Stimulated activated CD4-positive, alpha-beta T cell treated with anti-CD3 and anti-CD28 coated beads, TNF-alpha, amount 100 ng/mL, for 4 hours (primary cell): ENCODE data around the gene HACD1.

Source experiments
- DNase-seq, 3 experiments: peaks; one replicate each; pipeline ENCODE4 v3.0.0-alpha.2; 2020; ENCODE audit warnings: low read depth in 3 of 3

HACD1 gene

GRCh38 chr10:17586821-17587234 is 30.3 kb downstream of the HACD1 start:
- no peak for DNase-seq

DNA sequence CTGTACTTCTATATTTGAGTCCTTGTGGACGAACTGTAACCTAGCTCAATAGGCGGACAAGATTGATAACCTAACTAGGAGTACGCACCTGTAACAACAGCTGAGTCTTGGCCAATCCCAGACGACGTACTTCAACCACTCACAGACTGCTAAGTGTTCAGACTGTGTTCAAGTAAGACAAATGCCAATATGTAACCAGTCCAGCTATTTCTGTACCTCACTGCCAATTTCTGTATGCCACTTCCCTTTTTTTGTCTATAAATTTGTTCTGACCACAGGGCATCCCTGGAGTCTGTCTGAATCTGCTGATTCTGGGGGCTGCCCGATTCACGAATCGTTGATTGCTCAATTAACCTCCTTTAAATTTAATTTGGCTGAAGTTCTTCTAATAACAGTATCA is 32.2 kb downstream of the HACD1 start:
- no peak for DNase-seq

DNA sequence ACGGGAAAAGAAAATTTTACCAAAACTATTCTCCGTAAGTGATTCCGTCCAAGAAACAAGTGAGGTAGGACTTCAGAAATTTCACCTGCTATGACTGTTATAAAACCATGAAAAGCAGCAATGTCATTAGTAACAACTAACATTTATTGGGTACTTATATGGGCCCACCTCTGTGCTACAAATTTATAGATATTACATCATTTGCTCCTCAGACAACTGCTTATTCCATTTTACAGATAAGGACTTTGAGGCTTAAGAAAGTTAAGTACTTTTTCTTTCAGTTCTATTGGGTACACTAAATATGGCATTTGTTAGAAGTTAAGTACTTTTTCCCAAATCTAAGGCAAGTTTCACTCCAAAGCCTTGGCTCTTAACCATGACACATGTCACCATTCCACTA is 36.3 kb downstream of the HACD1 start:
- no peak for DNase-seq

GRCh38 chr10:17578603-17579002 is 38.6 kb downstream of the HACD1 start:
- no peak for DNase-seq

DNA sequence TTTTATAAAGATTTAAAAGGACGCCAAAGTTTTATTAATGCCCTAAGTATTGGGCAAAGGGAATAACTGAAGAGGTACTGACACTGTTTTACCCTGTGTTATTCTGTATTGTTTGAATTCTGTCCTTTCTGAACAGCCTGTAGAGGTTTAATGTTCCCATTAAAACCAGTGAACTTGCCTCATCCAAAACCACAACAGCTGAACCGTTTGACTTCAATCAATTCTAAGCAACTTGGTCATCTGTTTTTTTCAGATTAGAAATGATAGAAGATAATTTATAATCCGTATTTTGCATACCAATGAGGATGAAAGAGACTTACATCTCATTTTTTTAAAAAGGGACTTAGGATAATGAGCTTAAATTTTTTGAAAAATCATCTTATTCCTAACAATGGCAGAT is 40.4 kb downstream of the HACD1 start:
- no peak for DNase-seq

- no peak for DNase-seq
These were observed 52.3 kb downstream of the HACD1 start for GRCh38 chr10:17564911-17565310.

DNA sequence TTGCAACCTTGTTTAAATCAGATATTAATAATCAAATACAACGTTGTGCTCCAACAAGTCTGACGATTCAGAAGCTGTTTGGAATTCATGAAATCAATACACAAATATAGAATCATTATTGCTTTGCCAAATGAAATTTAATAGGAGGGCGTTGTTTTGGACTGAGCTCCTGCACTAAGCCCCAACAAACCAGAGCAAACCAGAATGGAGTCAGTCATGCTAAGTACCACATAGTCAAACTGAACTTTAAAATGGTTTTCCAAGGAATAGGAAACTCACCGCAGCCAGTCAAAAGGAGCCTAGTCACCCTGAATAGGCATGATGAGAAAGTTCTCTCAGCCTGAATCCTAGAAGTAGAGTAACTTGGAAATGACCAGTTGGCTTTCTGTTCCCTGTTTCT is 53.7 kb downstream of the HACD1 start:
- DNase-seq = no peak

DNA sequence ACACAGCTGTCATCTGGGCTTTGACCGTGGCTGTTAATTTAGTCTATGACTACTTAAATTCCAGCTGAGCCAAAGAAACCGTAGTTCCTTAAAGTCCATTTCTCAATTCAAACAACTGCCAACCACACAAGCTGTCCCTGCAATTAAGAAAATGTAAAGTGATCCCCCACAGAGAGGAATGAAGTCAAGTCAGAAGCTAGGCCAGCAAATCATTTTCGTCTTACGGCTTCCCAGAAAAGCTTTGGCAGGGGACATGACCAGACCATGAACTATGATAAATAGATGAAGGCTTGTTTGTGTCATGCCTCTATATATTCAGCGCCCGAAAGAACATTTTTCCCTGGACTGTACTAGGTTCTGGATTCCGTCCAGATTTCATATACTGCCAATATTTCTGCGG is 54.6 kb downstream of the HACD1 start:
- no peak for DNase-seq

- no peak for DNase-seq
These were observed 56.1 kb downstream of the HACD1 start for GRCh38 chr10:17561111-17561510.

DNA sequence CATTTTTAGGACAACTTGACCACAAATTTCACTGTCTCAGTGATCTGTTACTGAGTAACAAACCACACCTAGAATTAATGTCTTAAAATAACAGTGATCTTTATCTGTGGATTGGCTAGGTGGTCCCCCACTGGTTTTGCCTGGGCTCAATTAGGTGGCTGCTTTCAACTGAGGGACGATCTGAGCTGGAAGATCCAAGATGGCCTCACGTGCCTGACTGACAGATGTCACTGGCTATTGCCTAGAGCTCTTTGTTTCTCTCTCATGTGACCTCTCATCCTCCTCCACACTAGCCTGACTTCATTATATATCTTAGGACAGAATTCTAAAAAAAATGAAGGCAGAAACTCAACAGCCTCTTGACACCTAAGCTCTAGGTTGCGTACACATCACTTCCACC is 59.7 kb downstream of the HACD1 start:
- DNase-seq = no peak

- DNase-seq = no peak
These were observed 68.4 kb downstream of the HACD1 start for GRCh38 chr10:17548770-17549169.

DNA sequence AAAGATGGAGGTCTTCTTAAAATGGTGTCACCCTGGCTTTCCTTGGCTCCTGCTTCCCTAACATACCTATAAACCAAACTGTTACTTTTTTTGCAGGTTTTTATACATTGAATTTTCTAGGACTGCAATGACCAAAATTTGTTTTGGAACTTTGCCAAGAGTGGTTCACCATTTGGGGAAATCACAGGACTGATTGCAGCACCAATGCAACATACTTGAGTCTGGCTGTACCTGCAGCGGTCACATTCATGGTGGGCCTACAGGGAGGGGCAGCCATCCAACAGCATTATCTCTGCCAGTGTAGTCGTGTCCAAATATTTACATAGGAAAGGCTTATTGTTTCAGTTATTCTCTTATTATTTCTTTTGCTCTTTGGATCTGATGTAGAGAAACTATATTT is 69.0 kb downstream of the HACD1 start:
- no peak for DNase-seq

- no peak for DNase-seq
These were observed 70.1 kb downstream of the HACD1 start for GRCh38 chr10:17547060-17547459.

- no peak for DNase-seq
These were observed 72.7 kb downstream of the HACD1 start for GRCh38 chr10:17544465-17544864.
